GM12878 (cell line): Measurements from ENCODE around the gene IL17A. TPM values are rescaled to one million over a fixed set of nuclear protein-coding genes. Genes with fewer than 3 reads are reported as not detected.
"Not testable (repeated sequence)": the region's sequence is repeated elsewhere in the genome, so short reads cannot be mapped to it uniquely, and the experiment has no call there.

ENCODE experiments used
- ATAC-seq: fragments of 200-7000 bp; cut with Tn5 transposase; 3 replicates; pipeline ENCODE4 v1.9.1; 2020; ENCODE audit warnings: mild to moderate bottlenecking, moderate library complexity
- BruUV-seq: library from RNA; stranded (reverse); fragments of 400-500 nt; replicated peaks from 2 replicates; lab custom pipeline; 2021; lab: Mats Ljungman, UMichigan
- CTCF ChIA-PET: fragments of 300-600 bp; sonication (Branson Sonifier 250); formaldehyde crosslinking; extraction: SDS; loops from one replicate; lab custom pipeline; 2021; ENCODE audit warnings: inconsistent platforms; lab: Yijun Ruan, JAX
- POLR2A ChIA-PET: fragments of 350-600 bp; formaldehyde crosslinking; extraction: SDS; loops from one replicate; lab custom pipeline; 2021; ENCODE audit warnings: inconsistent platforms; lab: Charles Lee
- RAD21 ChIA-PET: fragments of 300-600 bp; sonication (Branson Sonifier 250); formaldehyde crosslinking; loops from one replicate; lab custom pipeline; 2023; ENCODE audit warnings: antibody characterized with exemption; ENCODE audit not compliant: unreplicated experiment; lab: Charles Lee
- SMC1A ChIA-PET: fragments of 300-600 bp; sonication (Branson Sonifier 250); formaldehyde crosslinking; loops from one replicate; lab custom pipeline; 2023; ENCODE audit not compliant: unreplicated experiment, uncharacterized antibody; lab: Charles Lee
- DNase-seq: peaks from one replicate; pipeline ENCODE4 v3.0.0-alpha.2; 2011; ENCODE audit warnings: low read depth, low spot score
- FAIRE-seq: peaks from 3 replicates; lab custom pipeline; 2011; peaks lifted over from hg19 to GRCh38; lab: Jason Lieb, UNC
- H2AFZ ChIP-seq: 2 replicates; pipeline ENCODE4 v1.6.0; 2011; ENCODE audit warnings: low read depth, low read length, control low read depth; ENCODE audit not compliant: control insufficient read depth
- H3K27ac ChIP-seq: 2 replicates; pipeline ENCODE4 v1.5.1; 2011; ENCODE audit warnings: control low read depth; ENCODE audit not compliant: control insufficient read depth, insufficient read depth
- H3K27me3 ChIP-seq, 2 experiments: replicated peaks in 1 of 2; 2 replicates each; pipeline versions ENCODE4 v1.6.0 to v1.6.1; 2011; ENCODE audit warnings: low read length in 1 of 2; ENCODE audit not compliant: control insufficient read depth in 2 of 2, insufficient read depth in 2 of 2
- H3K36me3 ChIP-seq, 2 experiments: 2 replicates each; pipeline ENCODE4 v1.5.1; 2011; ENCODE audit warnings: low read length in 1 of 2; ENCODE audit not compliant: control insufficient read depth in 2 of 2, insufficient read depth in 2 of 2
- H3K4me1 ChIP-seq: 2 replicates; pipeline ENCODE4 v1.6.1; 2011; ENCODE audit warnings: mild to moderate bottlenecking, low read length, moderate library complexity, mixed read lengths; ENCODE audit not compliant: control insufficient read depth, insufficient read depth
- H3K4me2 ChIP-seq: 2 replicates; pipeline ENCODE4 v1.6.0; 2011; ENCODE audit warnings: control low read depth; ENCODE audit not compliant: control insufficient read depth, insufficient read depth
- H3K4me3 ChIP-seq: fragments of 200-600 bp; sonication (generic); 2 replicates; pipeline ENCODE4 v1.5.1; 2016
- H3K79me2 ChIP-seq: 2 replicates; pipeline ENCODE4 v1.6.0; 2011; ENCODE audit warnings: low read length; ENCODE audit not compliant: control insufficient read depth, insufficient read depth
- H3K9ac ChIP-seq: 2 replicates; pipeline ENCODE4 v1.8.0; 2011; ENCODE audit warnings: low read length, control low read depth, mixed read lengths; ENCODE audit not compliant: control insufficient read depth, insufficient read depth
- H3K9me3 ChIP-seq: replicated peaks from 3 replicates; pipeline ENCODE4 v1.5.1; 2011; ENCODE audit warnings: mild to moderate bottlenecking, low read length; ENCODE audit not compliant: control insufficient read depth, insufficient read depth
- H4K20me1 ChIP-seq: 2 replicates; pipeline ENCODE4 v1.6.0; 2011; ENCODE audit not compliant: control insufficient read depth, insufficient read depth
- CBFB ChIP-seq: IDR thresholded peaks from 2 replicates; pipeline ENCODE4 v1.6.1; 2016; ENCODE audit warnings: antibody characterized with exemption, low read depth
- CHD1 ChIP-seq: IDR thresholded peaks from 2 replicates; pipeline ENCODE4 v1.6.1; 2012; ENCODE audit warnings: low read depth, low read length, improper control_type of control experiment
- E4F1 ChIP-seq: fragments of 450-650 bp; IDR thresholded peaks from 2 replicates; pipeline ENCODE4 v1.6.1; 2018; ENCODE audit warnings: borderline replicate concordance, mild to moderate bottlenecking; ENCODE audit not compliant: partially characterized antibody
- ESRRA ChIP-seq: IDR thresholded peaks from 2 replicates; pipeline ENCODE4 v1.6.1; 2012; ENCODE audit warnings: mild to moderate bottlenecking, low read length, improper control_type of control experiment
- FOS ChIP-seq: IDR thresholded peaks from 3 replicates; pipeline ENCODE4 v1.6.1; 2011; ENCODE audit warnings: borderline replicate concordance; ENCODE audit not compliant: insufficient read length; ENCODE audit errors: extremely low read depth
- HDAC2 ChIP-seq: fragments of 200-600 bp; sonication (generic); IDR thresholded peaks from 2 replicates; pipeline ENCODE4 v1.6.1; 2017
- IRF5 ChIP-seq: fragments of 450-650 bp; IDR thresholded peaks from 2 replicates; pipeline ENCODE4 v1.6.1; 2017; ENCODE audit warnings: borderline replicate concordance
- KAT2A ChIP-seq: conservative IDR thresholded peaks from 2 replicates; pipeline ENCODE4 v1.6.1; 2011; ENCODE audit warnings: low read depth, low read length; ENCODE audit not compliant: control insufficient read depth
- LARP7 ChIP-seq: fragments of 450-650 bp; IDR thresholded peaks from 2 replicates; pipeline ENCODE4 v1.6.1; 2017; ENCODE audit warnings: mild to moderate bottlenecking
- MEF2B ChIP-seq: fragments of 450-650 bp; IDR thresholded peaks from 2 replicates; pipeline ENCODE4 v1.6.1; 2018; ENCODE audit warnings: mild to moderate bottlenecking, moderate library complexity; ENCODE audit not compliant: partially characterized antibody, poor library complexity, severe bottlenecking
- MTA3 ChIP-seq: IDR thresholded peaks from 2 replicates; pipeline ENCODE4 v1.6.1; 2012; ENCODE audit warnings: low read length, inconsistent platforms, borderline replicate concordance
- MXI1 ChIP-seq: fragments of 150-350 bp; IDR thresholded peaks from 2 replicates; pipeline ENCODE4 v1.6.1; 2011; ENCODE audit warnings: low read depth, mild to moderate bottlenecking, inconsistent platforms, low read length, improper control_type of control experiment
- RFX5 ChIP-seq: IDR thresholded peaks from 2 replicates; pipeline ENCODE4 v1.6.1; 2011; ENCODE audit warnings: low read depth, low read length, improper control_type of control experiment
- SMAD5 ChIP-seq: IDR thresholded peaks from 2 replicates; pipeline ENCODE4 v1.6.1; 2016; ENCODE audit warnings: antibody characterized with exemption, low read depth
- TBL1XR1 ChIP-seq: IDR thresholded peaks from 2 replicates; pipeline ENCODE4 v1.6.1; 2012; ENCODE audit warnings: low read depth, low read length, improper control_type of control experiment
- ZBED1 ChIP-seq: IDR thresholded peaks from 2 replicates; pipeline ENCODE4 v1.6.1; 2016; ENCODE audit warnings: borderline replicate concordance
- ZNF24 ChIP-seq: fragments of 450-650 bp; IDR thresholded peaks from 2 replicates; pipeline ENCODE4 v1.6.1; 2017; ENCODE audit warnings: antibody characterized with exemption, mild to moderate bottlenecking
- ZNF384 ChIP-seq: IDR thresholded peaks from 2 replicates; pipeline ENCODE4 v1.6.1; 2012; ENCODE audit warnings: low read depth, mild to moderate bottlenecking, low read length, improper control_type of control experiment, borderline replicate concordance
- WGBS: methylation state at CpG from one replicate; pipeline ENCODE4 v1.1.6; 2016; ENCODE audit warnings: low lambda C conversion rate; ENCODE audit not compliant: insufficient replicate concordance, insufficient coverage; ENCODE audit errors: missing lambda C conversion rate; 5-methylcytosine and 5-hydroxymethylcytosine counted together
- in situ Hi-C: fragments of 300-500 bp; cut with MboI; formaldehyde crosslinking; loops from 9 replicates; pipeline ENCODE4 v1.14.3; 2018; ENCODE audit warnings: mixed read lengths
- intact Hi-C: fragments of 100-400 bp; cut with micrococcal nuclease; formaldehyde crosslinking; loops from one replicate; pipeline ENCODE4 v1.14.2; 2022; ENCODE audit not compliant: unreplicated experiment
- polyA plus RNA-seq, 11 experiments: library from polyadenylated mRNA; depleted of rRNA in 4 of 11; unstranded in 6 of 11; stranded (reverse) in 5 of 11; fragments of >200 nt; fragmentation: Nextera tagmentation in 4 of 11; fragmentation: Illumina TruSeq in 1 of 11; extraction: Ambion mirVana in 4 of 11; extraction: Trizol in 1 of 11; gene quantifications; 1 replicate in 1 of 11; 2 replicates in 10 of 11; pipeline versions ENCODE4 v1.2.1 to v1.2.3, GENCODE V29; 2011 to 2016; ENCODE audit warnings: inconsistent platforms in 2 of 11, missing spikeins in 2 of 11, low read depth in 1 of 11
- total RNA-seq, 4 experiments: library from RNA; depleted of rRNA in 3 of 4; stranded (reverse); fragments of >200 nt in 3 of 4; fragmentation: Illumina TruSeq in 1 of 4; extraction: Trizol in 1 of 4; gene quantifications; 2 replicates each; pipeline versions ENCODE4 v1.2.1 to v1.2.3, GENCODE V29; 2013 to 2021

Gene IL17A
- total and polyA plus RNA-seq, 10 of the 15 experiments (the other 5 are each of a cell fraction or from before 2014, with no cell fraction given) = not detected

- intact Hi-C loops = no loop called here
- no peak for FAIRE-seq
- H3K4me1 ChIP-seq = peaks cover 6% of the 10 kb centered on the region; the same call in 1 of the 2 replicates
- CTCF ChIA-PET = interaction anchor here (1.0 to 1.4 kb wide), 3 partner anchors 10 to 90 kb away, joined by 3 read pairs; no protein-coding TSS in a partner anchor
- no peak overlapping the region for H3K9ac ChIP-seq
- H3K27me3 ChIP-seq = no peaks in the 10 kb centered on the region
- no peak for TF ChIP-seq TBL1XR1
- TF ChIP-seq ZNF24 = no peak
- no peak for TF ChIP-seq MXI1
- no peak for TF ChIP-seq KAT2A
- no peak for TF ChIP-seq ZNF384
- no peak for TF ChIP-seq ESRRA
- no peak for TF ChIP-seq E4F1
- TF ChIP-seq SMAD5 = no peak
- no peak for TF ChIP-seq RFX5
- TF ChIP-seq LARP7 = no peak
- TF ChIP-seq IRF5 = no peak
- TF ChIP-seq MEF2B = no peak
- TF ChIP-seq HDAC2 = no peak
- no peak for TF ChIP-seq MTA3
- TF ChIP-seq FOS = no peak
- no peak for TF ChIP-seq CBFB
- no peak for TF ChIP-seq CHD1
- no peak for TF ChIP-seq ZBED1
- TF ChIP-seq, all 136 proteins: peak for 0
- ChIA-PET SMC1A (interaction anchor here (0.7 kb wide), 1 partner anchor 13 kb away, joined by 3 read pairs; no protein-coding TSS in a partner anchor), RAD21 (no interaction called here), POLR2A (no interaction called here)
- 0% methylated on average over 1 of the region's 1 CpG for WGBS
- ATAC-seq = no peak
- Histone ChIP-seq H3K4me3 (no peak overlapping the region), H4K20me1 (no peaks in the 10 kb centered on the region), H3K27ac (no peak overlapping the region), H3K9me3 (peaks cover 2% of the 10 kb centered on the region; the same call in 2 of the 3 replicates), H3K36me3 (no peaks in the 10 kb centered on the region), H3K79me2 (no peaks in the 10 kb centered on the region), H2AFZ (no peak overlapping the region), H3K4me2 (no peak overlapping the region)
- no TSS peak for BruUV-seq
- no peak for DNase-seq
- in situ Hi-C loops = loop anchor here (10.0 kb wide), 1 partner anchor 498 kb away; no protein-coding TSS in a partner anchor
Observed at GRCh38 chr6:52167267-52167666, 18.9 kb upstream of the IL17A start.

DNA sequence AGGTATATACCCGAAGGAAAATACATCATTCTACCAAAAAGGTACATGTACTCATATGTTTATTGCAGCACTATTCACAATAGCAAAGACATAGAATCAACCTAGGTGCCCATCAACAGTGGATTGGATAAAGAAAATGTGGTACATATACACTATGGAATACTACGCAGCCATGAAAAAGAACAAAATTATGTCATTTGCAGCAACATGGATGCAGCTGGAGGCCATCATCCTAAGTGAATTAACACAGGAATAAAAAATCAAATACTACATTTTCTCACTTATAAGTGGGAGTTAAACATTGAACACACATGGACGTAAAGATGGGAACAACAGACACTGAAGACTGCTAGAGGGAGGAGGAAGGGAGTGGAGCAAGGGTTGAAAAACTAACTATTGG lies 17.8 kb upstream of the IL17A start:
- POLR2A ChIA-PET, BruUV-seq, H3K36me3 ChIP-seq, H3K9me3 ChIP-seq, DNase-seq, H3K27ac ChIP-seq, FAIRE-seq, H3K4me1 ChIP-seq, H3K9ac ChIP-seq, RAD21 ChIA-PET, H3K27me3 ChIP-seq, intact Hi-C loops, H4K20me1 ChIP-seq, H2AFZ ChIP-seq, ATAC-seq, H3K4me2 ChIP-seq, H3K79me2 ChIP-seq, H3K4me3 ChIP-seq, CTCF ChIA-PET: not testable (repeated sequence)
- SMC1A ChIA-PET = interaction anchor here (0.6 to 1.6 kb wide), 2 partner anchors 10 to 117 kb away, joined by 3 to 4 read pairs; no protein-coding TSS in a partner anchor
- in situ Hi-C loops = loop anchor here (10.0 kb wide), 1 partner anchor 496 kb away; no protein-coding TSS in a partner anchor
- 13% methylated on average over 3 of the region's 3 CpGs for WGBS
